Neural crest cell (in vitro differentiated cells): ENCODE measurements around the gene KDM6B. TPM values are rescaled to one million over a fixed set of nuclear protein-coding genes. Genes with fewer than 3 reads are reported as not detected.
"Not testable (repeated sequence)": the region's sequence is repeated elsewhere in the genome, so short reads cannot be mapped to it uniquely, and the experiment has no call there.

Source experiments
- DNase-seq: peaks from one replicate; pipeline ENCODE4 v3.0.0; 2021; ENCODE audit warnings: low read depth, mixed read lengths, low spot score
- H3K27ac Mint-ChIP-seq: one replicate; pipeline ENCODE4 v1.8.0; 2021; ENCODE audit warnings: mild to moderate bottlenecking, mixed read lengths; ENCODE audit not compliant: unreplicated experiment
- H3K27me3 Mint-ChIP-seq: 2 replicates; pipeline ENCODE4 v1.8.0; 2021; ENCODE audit warnings: low read depth, mild to moderate bottlenecking, mixed read lengths
- H3K36me3 Mint-ChIP-seq: 2 replicates; pipeline ENCODE4 v1.8.0; 2021; ENCODE audit warnings: low read depth, mild to moderate bottlenecking, mixed read lengths
- H3K4me1 Mint-ChIP-seq: 2 replicates; pipeline ENCODE4 v1.8.0; 2021; ENCODE audit warnings: mixed read lengths
- H3K4me3 Mint-ChIP-seq: one replicate; pipeline ENCODE4 v1.8.0; 2021; ENCODE audit warnings: mild to moderate bottlenecking, mixed read lengths
- H3K9me3 Mint-ChIP-seq: 2 replicates; pipeline ENCODE4 v1.8.0; 2021; ENCODE audit warnings: mixed read lengths
- total RNA-seq: library from RNA; stranded (reverse); gene quantifications from 2 replicates; pipeline ENCODE4 v1.2.1, GENCODE V29; 2021
- TF ChIP-seq, protein P1 (sequence below): fragments of 200-600 bp; sonication (generic); conservative IDR thresholded peaks from 2 replicates; pipeline ENCODE4 v1.5.0; 2021; ENCODE audit warnings: antibody characterized with exemption, mild to moderate bottlenecking

The KDM6B gene
- total RNA-seq, 1 donor from 2014 or later, result 70.2 TPM

DNA sequence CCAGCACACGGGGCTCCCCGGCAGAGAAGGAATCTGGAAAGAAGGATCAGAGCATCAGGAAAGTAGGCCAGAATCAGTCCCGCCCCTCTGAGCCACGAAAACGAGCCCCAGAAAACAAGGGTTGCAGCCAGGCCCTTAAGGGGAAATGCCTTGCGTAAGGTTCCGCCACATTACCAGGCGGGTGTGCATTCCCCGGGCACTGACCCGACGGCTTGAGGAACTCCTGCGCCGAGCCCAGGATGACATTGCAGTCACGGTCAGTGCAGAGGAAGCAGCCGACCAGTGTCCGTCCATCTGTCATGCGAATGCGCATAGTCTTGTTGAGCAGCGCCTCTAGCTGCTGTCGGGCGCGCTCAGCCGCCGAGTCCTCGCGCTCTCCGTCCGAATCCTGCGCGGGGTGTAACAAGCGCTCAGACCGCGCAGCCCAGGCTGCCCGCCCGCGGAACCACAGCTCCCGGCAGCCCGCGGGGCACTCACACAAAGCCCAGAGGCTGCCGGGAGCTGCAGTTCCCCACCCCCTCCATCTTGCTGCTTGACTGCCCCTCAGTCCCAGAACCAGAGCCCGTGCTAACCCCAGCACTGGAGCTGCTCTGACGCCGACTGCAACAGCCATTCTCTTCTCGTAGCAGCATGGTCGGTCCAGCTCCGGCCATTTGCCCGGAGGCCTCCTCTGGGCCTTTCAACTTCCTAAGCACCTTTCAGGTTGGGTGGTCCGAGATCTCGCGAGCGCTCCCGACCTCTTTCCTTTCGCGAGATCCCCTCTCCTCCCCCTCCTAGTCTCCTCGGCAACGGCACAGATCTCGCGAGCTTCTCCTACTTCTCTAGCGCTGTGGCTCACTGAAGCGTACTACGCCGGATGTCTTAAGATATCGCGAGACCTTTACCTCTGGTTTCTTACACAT is 23.0 kb downstream of the KDM6B start, which contains the start of gene NAA38:
TSS of gene NAA38 (minus strand) at position 749 of the 902 bp plus-strand sequence. CDS start at position 653, 96 bp downstream.
- H3K27me3 Mint-ChIP-seq, result peaks cover 6% of the 10 kb centered on the region
- TF ChIP-seq, protein P1, sequence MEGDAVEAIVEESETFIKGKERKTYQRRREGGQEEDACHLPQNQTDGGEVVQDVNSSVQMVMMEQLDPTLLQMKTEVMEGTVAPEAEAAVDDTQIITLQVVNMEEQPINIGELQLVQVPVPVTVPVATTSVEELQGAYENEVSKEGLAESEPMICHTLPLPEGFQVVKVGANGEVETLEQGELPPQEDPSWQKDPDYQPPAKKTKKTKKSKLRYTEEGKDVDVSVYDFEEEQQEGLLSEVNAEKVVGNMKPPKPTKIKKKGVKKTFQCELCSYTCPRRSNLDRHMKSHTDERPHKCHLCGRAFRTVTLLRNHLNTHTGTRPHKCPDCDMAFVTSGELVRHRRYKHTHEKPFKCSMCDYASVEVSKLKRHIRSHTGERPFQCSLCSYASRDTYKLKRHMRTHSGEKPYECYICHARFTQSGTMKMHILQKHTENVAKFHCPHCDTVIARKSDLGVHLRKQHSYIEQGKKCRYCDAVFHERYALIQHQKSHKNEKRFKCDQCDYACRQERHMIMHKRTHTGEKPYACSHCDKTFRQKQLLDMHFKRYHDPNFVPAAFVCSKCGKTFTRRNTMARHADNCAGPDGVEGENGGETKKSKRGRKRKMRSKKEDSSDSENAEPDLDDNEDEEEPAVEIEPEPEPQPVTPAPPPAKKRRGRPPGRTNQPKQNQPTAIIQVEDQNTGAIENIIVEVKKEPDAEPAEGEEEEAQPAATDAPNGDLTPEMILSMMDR, result peak; percentile 52
- no peak within 1 kb of the TSS for H3K4me3 Mint-ChIP-seq
- H3K27ac Mint-ChIP-seq, result no peak within 1 kb of the TSS
- peak; percentile 92 for DNase-seq
- peaks cover 3% of the 10 kb centered on the region for H3K36me3 Mint-ChIP-seq
- no peaks in the 10 kb centered on the region for H3K9me3 Mint-ChIP-seq
- H3K4me1 Mint-ChIP-seq, result peaks cover 4% of the 10 kb centered on the region

DNA sequence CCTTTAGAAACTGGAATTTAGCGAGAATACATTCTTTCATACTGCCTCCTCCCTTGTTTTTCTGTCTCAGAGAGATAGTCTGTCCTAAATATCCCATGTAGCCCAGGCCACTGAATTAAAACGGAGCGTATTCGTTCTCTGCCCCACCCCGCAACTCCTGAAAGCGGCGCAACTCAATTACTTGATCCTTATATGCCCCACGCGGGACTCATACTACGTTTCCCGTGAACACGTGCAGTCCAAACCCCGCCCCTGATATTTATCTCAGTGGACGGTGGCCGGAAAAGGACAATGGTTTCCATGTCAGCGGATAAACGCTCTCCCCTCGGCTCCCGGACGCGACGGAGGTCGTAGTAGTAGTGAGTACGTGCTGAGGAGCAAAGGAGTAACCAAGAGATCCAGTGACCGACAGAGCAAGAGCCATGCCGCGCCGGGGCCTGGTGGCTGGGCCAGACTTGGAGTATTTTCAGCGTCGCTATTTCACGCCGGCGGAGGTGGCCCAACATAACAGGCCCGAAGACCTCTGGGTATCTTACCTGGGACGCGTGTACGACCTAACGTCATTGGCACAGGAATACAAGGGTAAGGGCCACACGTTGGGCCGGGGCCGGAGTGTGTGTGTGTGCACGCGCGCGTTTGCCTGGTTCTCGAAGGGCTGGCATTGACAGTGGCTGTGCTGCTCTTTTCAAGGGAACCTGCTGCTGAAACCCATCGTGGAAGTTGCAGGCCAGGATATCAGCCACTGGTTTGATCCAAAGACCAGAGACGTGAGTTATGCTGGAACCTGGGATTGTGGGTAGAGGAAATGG is 23.9 kb downstream of the KDM6B start, which contains the start of gene CYB5D1:
TSS of gene CYB5D1 (plus strand) at position 291 of the 809 bp plus-strand sequence. CDS start at position 423, 132 bp downstream.
- H3K36me3 Mint-ChIP-seq, result no peaks in the 10 kb centered on the region
- DNase-seq, result peak; percentile 80
- peaks cover 6% of the 10 kb centered on the region for H3K27me3 Mint-ChIP-seq
- no peaks in the 10 kb centered on the region for H3K9me3 Mint-ChIP-seq
- TF ChIP-seq, protein P1, result no peak
- no peak within 1 kb of the TSS for H3K27ac Mint-ChIP-seq
- no peak within 1 kb of the TSS for H3K4me3 Mint-ChIP-seq
- H3K4me1 Mint-ChIP-seq, result peaks cover 9% of the 10 kb centered on the region

DNA sequence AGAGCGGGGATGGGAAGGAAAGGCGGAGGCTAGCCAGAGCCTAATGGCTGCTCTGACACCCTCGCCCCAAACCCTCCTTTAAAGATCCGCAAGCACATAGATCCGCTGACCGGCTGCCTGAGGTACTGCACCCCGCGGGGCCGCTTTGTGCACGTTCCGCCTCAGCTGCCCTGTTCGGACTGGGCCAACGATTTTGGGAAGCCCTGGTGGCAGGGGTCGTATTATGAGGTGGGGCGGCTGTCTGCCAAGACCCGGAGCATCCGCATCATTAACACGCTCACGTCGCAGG is 24.4 kb downstream of the KDM6B start:
- peaks cover 9% of the 10 kb centered on the region for H3K4me1 Mint-ChIP-seq
- DNase-seq, result no peak
- no peaks in the 10 kb centered on the region for H3K36me3 Mint-ChIP-seq
- no peak overlapping the region for H3K4me3 Mint-ChIP-seq
- no peak overlapping the region for H3K27ac Mint-ChIP-seq
- TF ChIP-seq, protein P1, result peak; percentile 57
- no peaks in the 10 kb centered on the region for H3K9me3 Mint-ChIP-seq
- H3K27me3 Mint-ChIP-seq, result peaks cover 6% of the 10 kb centered on the region

DNA sequence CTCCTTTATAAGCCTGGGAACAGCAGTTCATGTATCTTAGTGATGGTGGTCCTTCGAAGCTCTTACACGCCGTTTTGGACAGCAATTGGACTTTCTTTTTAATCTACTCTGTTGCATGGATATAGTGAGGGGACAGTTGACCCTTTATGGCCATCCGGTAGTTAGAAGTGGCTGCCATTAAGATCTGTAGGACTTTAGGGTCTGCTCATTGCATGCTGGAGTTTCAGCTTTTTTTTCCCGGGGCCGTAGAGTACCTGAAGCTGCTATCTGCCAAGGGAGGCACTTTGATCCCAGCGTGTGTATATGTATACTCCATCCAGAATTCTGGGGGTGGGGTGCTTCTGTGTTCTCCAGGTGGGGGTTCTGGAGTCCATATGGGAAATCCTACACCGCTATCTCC is 25.0 kb downstream of the KDM6B start:
- Mint-ChIP-seq H3K4me1 (peaks cover 4% of the 10 kb centered on the region), H3K4me3 (no peak overlapping the region), H3K36me3 (no peaks in the 10 kb centered on the region), H3K27ac (no peak overlapping the region), H3K27me3 (peaks cover 6% of the 10 kb centered on the region), H3K9me3 (no peaks in the 10 kb centered on the region)
- DNase-seq, result no peak
- TF ChIP-seq, protein P1, result no peak

GRCh38 chr17:7862692-7863437 is 28.8 kb downstream of the KDM6B start:
- no peak overlapping the region for H3K4me3 Mint-ChIP-seq
- TF ChIP-seq, protein P1, result peak; percentile 81

GRCh38 chr17:7864384-7864783 is 30.4 kb downstream of the KDM6B start:
- H3K36me3 Mint-ChIP-seq, result peaks cover 16% of the 10 kb centered on the region
- not testable (repeated sequence) for H3K9me3 Mint-ChIP-seq, H3K27ac Mint-ChIP-seq, H3K27me3 Mint-ChIP-seq, H3K4me3 Mint-ChIP-seq, H3K4me1 Mint-ChIP-seq, DNase-seq

More at GRCh38 chr17:7862692-7863437, 28.8 kb downstream of the KDM6B start:
- H3K27me3 Mint-ChIP-seq, result no peaks in the 10 kb centered on the region
- H3K4me1 Mint-ChIP-seq, result peaks cover 4% of the 10 kb centered on the region
- peaks cover 15% of the 10 kb centered on the region for H3K36me3 Mint-ChIP-seq
- no peak overlapping the region for H3K27ac Mint-ChIP-seq
- H3K9me3 Mint-ChIP-seq, result no peaks in the 10 kb centered on the region
- no peak for DNase-seq
